ENCODE data around the gene E4F1.
"Not testable (repeated sequence)": the region's sequence is repeated elsewhere in the genome, so short reads cannot be mapped to it uniquely, and the experiment has no call there.

The E4F1 gene

DNA sequence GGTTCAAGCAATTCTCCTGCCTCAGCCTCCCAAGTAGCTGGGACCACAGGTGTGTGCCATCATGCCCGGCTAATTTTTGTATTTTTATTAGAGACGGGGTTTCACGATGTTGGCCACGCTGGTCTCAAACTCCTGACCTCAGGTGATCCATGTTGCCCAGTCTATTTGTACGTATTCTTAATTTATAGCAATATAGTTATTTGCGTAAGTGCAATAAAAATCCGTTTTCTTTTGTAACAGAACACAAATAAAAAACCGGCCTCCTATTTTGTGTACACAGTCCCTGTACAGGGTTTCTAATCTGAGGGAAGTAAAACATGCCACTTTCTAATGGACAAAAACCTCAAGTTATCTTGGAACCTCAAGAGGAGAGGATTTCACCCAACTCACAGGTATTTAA lies 36.9 kb downstream of the E4F1 start:
- no peak overlapping the region for H2BK12ac ChIP-seq (ENCODE audit: low read length in 2 of 2)
- no peak overlapping the region for H3K27ac ChIP-seq (ENCODE audit: low read length, poor library complexity, severe bottlenecking)
- H3K9me3 ChIP-seq (ENCODE audit: control insufficient read depth, low read length) = no peaks in the 10 kb centered on the region
- peaks cover 15% of the 10 kb centered on the region for H3K79me1 ChIP-seq (replicated peaks; ENCODE audit: low read length, poor library complexity, severe bottlenecking)
- no peaks in the 10 kb centered on the region for H3K27me3 ChIP-seq (ENCODE audit: control insufficient read depth in 1 of 2, insufficient read depth in 1 of 2, low read length in 2 of 2)
- H3K4me3 ChIP-seq (ENCODE audit: insufficient read depth in 1 of 2, low read depth in 1 of 2, low read length in 2 of 2) = no peak overlapping the region
- H3K4me1 ChIP-seq (ENCODE audit: control insufficient read depth, insufficient read depth, low read depth, low read length) = peaks cover 1% of the 10 kb centered on the region
- WGBS = 97% methylated on average over 5 of the region's 8 CpGs
- DNase-seq = no peak
- no peak overlapping the region for H2BK120ac ChIP-seq (ENCODE audit: low read depth, low read length)
- H2BK5ac ChIP-seq (ENCODE audit: low read depth, low read length, poor library complexity, severe bottlenecking) = no peak overlapping the region
- H3K4me2 ChIP-seq (ENCODE audit: low read length, poor library complexity, severe bottlenecking) = no peak overlapping the region
- H2AK5ac ChIP-seq (ENCODE audit: low read length, severe bottlenecking) = no peak overlapping the region
- no peak overlapping the region for H3K18ac ChIP-seq (ENCODE audit: low read depth in 1 of 2, low read length in 2 of 2)
- peaks cover 63 to 92% of the 10 kb centered on the region in 2 experiments for H3K36me3 ChIP-seq (ENCODE audit: control insufficient read depth in 1 of 2, insufficient read depth in 2 of 2, low read depth in 1 of 2, low read length in 2 of 2)
- no peak overlapping the region for H3K23ac ChIP-seq (ENCODE audit: low read length in 2 of 2)
- H3K9ac ChIP-seq (ENCODE audit: low read length) = no peak overlapping the region
- H4K8ac ChIP-seq (ENCODE audit: low read length) = no peak overlapping the region
- H3K4ac ChIP-seq (ENCODE audit: low read depth in 1 of 2, low read length in 2 of 2) = no peak overlapping the region
- H2AFZ ChIP-seq (ENCODE audit: low read depth, low read length) = no peak overlapping the region
- no peak overlapping the region for H3K14ac ChIP-seq (ENCODE audit: low read length in 2 of 2)
- H2BK15ac ChIP-seq (ENCODE audit: low read depth, poor library complexity, severe bottlenecking) = no peak overlapping the region
- no peak overlapping the region for H4K91ac ChIP-seq (ENCODE audit: low read length)

DNA sequence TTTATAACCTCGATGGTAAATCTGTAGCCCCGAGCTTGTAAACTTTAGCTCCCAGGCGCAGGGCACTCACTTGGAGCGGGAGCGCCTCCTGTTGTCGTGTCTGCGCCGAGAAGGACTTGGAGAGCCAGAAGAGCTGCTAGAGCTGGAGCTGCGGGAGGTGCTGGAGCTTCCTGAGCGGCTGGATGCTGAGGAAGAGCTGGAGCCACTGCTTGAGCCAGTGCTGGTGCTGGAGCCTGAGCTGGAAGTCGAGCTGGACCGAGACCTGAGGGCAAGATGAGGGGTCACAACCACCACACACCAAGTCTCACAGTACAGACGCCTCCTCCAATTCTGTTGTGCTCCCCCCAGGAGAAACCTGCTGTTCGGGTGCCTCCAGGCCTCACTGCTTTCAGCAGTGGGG lies 39.6 kb downstream of the E4F1 start:
- not testable (repeated sequence) for H3K4me1 ChIP-seq (ENCODE audit: control insufficient read depth, insufficient read depth, low read depth, low read length); H2BK12ac ChIP-seq (ENCODE audit: low read length in 2 of 2); H3K9ac ChIP-seq (ENCODE audit: low read length); H3K4me2 ChIP-seq (ENCODE audit: low read length, poor library complexity, severe bottlenecking); H2AFZ ChIP-seq (ENCODE audit: low read depth, low read length); H2BK15ac ChIP-seq (ENCODE audit: low read depth, poor library complexity, severe bottlenecking); H3K27ac ChIP-seq (ENCODE audit: low read length, poor library complexity, severe bottlenecking); H4K91ac ChIP-seq (ENCODE audit: low read length); H2BK5ac ChIP-seq (ENCODE audit: low read depth, low read length, poor library complexity, severe bottlenecking); DNase-seq; H3K79me1 ChIP-seq (replicated peaks; ENCODE audit: low read length, poor library complexity, severe bottlenecking); H3K4me3 ChIP-seq (ENCODE audit: insufficient read depth in 1 of 2, low read depth in 1 of 2, low read length in 2 of 2); H3K18ac ChIP-seq (ENCODE audit: low read depth in 1 of 2, low read length in 2 of 2); H3K14ac ChIP-seq (ENCODE audit: low read length in 2 of 2); H3K4ac ChIP-seq (ENCODE audit: low read depth in 1 of 2, low read length in 2 of 2); H3K9me3 ChIP-seq (ENCODE audit: control insufficient read depth, low read length); H3K23ac ChIP-seq (ENCODE audit: low read length in 2 of 2); H2AK5ac ChIP-seq (ENCODE audit: low read length, severe bottlenecking); H2BK120ac ChIP-seq (ENCODE audit: low read depth, low read length); H3K27me3 ChIP-seq (ENCODE audit: control insufficient read depth in 1 of 2, insufficient read depth in 1 of 2, low read length in 2 of 2)
- H3K36me3 ChIP-seq (ENCODE audit: control insufficient read depth in 1 of 2, insufficient read depth in 2 of 2, low read depth in 1 of 2, low read length in 2 of 2) = peaks cover 38 to 65% of the 10 kb centered on the region in 2 experiments
- peak overlapping the region; percentile 49 for H4K8ac ChIP-seq (ENCODE audit: low read length)
- 98% methylated on average over 12 of the region's 14 CpGs for whole genome bisulfite sequencing

DNA sequence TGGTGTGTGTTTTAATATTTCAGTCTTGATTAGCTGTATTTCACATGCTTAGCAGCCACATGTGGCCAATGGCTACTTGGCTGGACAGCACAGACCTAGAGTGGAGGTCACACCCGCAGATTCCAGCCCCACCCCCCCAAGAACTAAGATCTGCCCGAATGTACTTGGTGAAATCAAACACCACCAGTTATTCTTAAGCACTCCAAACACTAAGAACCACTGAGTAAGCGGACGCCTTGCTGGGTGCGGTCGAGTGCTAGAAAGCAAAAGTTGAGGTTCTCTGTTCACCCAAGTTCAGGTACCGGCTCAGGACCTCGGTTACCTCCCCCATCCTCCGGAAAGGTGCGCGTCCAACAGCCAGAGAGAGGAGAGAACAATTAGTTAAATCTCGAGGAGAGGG lies 43.5 kb downstream of the E4F1 start:
- H3K27ac ChIP-seq (ENCODE audit: low read length, poor library complexity, severe bottlenecking); H2BK120ac ChIP-seq (ENCODE audit: low read depth, low read length); H3K27me3 ChIP-seq (ENCODE audit: control insufficient read depth in 1 of 2, insufficient read depth in 1 of 2, low read length in 2 of 2); H2BK12ac ChIP-seq (ENCODE audit: low read length in 2 of 2); H2AFZ ChIP-seq (ENCODE audit: low read depth, low read length); H3K18ac ChIP-seq (ENCODE audit: low read depth in 1 of 2, low read length in 2 of 2); H3K23ac ChIP-seq (ENCODE audit: low read length in 2 of 2); H2AK5ac ChIP-seq (ENCODE audit: low read length, severe bottlenecking); H2BK15ac ChIP-seq (ENCODE audit: low read depth, poor library complexity, severe bottlenecking); H3K14ac ChIP-seq (ENCODE audit: low read length in 2 of 2); H4K8ac ChIP-seq (ENCODE audit: low read length); H3K4ac ChIP-seq (ENCODE audit: low read depth in 1 of 2, low read length in 2 of 2); H2BK5ac ChIP-seq (ENCODE audit: low read depth, low read length, poor library complexity, severe bottlenecking); H3K9me3 ChIP-seq (ENCODE audit: control insufficient read depth, low read length); H4K91ac ChIP-seq (ENCODE audit: low read length): not testable (repeated sequence)
- peak overlapping the region; percentile 91 for H3K9ac ChIP-seq (ENCODE audit: low read length)
- 8% methylated on average over 2 of the region's 12 CpGs for WGBS
- H3K4me3 ChIP-seq (ENCODE audit: insufficient read depth in 1 of 2, low read depth in 1 of 2, low read length in 2 of 2) = peak overlapping the region; percentile 46 to 90
- H3K36me3 ChIP-seq (ENCODE audit: control insufficient read depth in 1 of 2, insufficient read depth in 2 of 2, low read depth in 1 of 2, low read length in 2 of 2) = peaks cover 28 to 29% of the 10 kb centered on the region in 2 experiments
- H3K4me1 ChIP-seq (ENCODE audit: control insufficient read depth, insufficient read depth, low read depth, low read length) = peaks cover 19% of the 10 kb centered on the region
- peak overlapping the region; percentile 74 for H3K4me2 ChIP-seq (ENCODE audit: low read length, poor library complexity, severe bottlenecking)
- DNase-seq = peak; percentile 48
- peaks cover 26% of the 10 kb centered on the region for H3K79me1 ChIP-seq (replicated peaks; ENCODE audit: low read length, poor library complexity, severe bottlenecking)

DNA sequence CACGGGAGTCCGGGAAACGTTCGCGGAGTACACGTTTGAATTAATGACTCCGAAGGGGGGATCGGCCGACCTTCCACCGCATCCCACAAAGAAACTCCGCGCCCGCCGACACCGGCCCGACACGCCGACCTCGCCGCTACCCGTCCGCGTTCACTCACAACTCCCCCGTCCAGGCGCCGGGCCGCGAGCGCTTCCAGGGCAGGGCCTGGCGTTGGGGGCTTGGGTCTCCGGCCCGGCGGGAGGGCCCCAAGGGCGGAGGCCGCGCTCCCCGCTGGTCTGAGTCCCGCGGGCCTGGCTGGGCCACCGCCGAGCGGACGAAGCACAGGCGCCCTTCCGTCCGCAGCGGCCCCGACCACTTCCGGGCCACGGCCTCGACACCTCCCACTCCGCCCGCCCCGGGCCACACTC lies 44.1 kb downstream of the E4F1 start:
- H3K27me3 ChIP-seq (ENCODE audit: control insufficient read depth in 1 of 2, insufficient read depth in 1 of 2, low read length in 2 of 2); H2BK15ac ChIP-seq (ENCODE audit: low read depth, poor library complexity, severe bottlenecking); H4K91ac ChIP-seq (ENCODE audit: low read length); DNase-seq; H3K9me3 ChIP-seq (ENCODE audit: control insufficient read depth, low read length); H2BK12ac ChIP-seq (ENCODE audit: low read length in 2 of 2); H3K14ac ChIP-seq (ENCODE audit: low read length in 2 of 2); H2AK5ac ChIP-seq (ENCODE audit: low read length, severe bottlenecking); H3K27ac ChIP-seq (ENCODE audit: low read length, poor library complexity, severe bottlenecking); H3K23ac ChIP-seq (ENCODE audit: low read length in 2 of 2): not testable (repeated sequence)
- peak overlapping the region; percentile 90 for H3K4me3 ChIP-seq (ENCODE audit: insufficient read depth in 1 of 2, low read depth in 1 of 2, low read length in 2 of 2)
- H3K4ac ChIP-seq (ENCODE audit: low read depth in 1 of 2, low read length in 2 of 2) = peak overlapping the region in 1 of 2 experiments; percentile 88
- H3K9ac ChIP-seq (ENCODE audit: low read length) = peak overlapping the region; percentile 91
- peak overlapping the region; percentile 46 for H2BK120ac ChIP-seq (ENCODE audit: low read depth, low read length)
- H3K4me1 ChIP-seq (ENCODE audit: control insufficient read depth, insufficient read depth, low read depth, low read length) = peaks cover 23% of the 10 kb centered on the region
- H3K79me1 ChIP-seq (replicated peaks; ENCODE audit: low read length, poor library complexity, severe bottlenecking) = peaks cover 31% of the 10 kb centered on the region
- peak overlapping the region; percentile 83 for H2AFZ ChIP-seq (ENCODE audit: low read depth, low read length)
- H3K4me2 ChIP-seq (ENCODE audit: low read length, poor library complexity, severe bottlenecking) = peak overlapping the region; percentile 55
- H3K18ac ChIP-seq (ENCODE audit: low read depth in 1 of 2, low read length in 2 of 2) = peak overlapping the region; percentile 91 to 99
- peak overlapping the region; percentile 100 for H2BK5ac ChIP-seq (ENCODE audit: low read depth, low read length, poor library complexity, severe bottlenecking)
- WGBS = 1% methylated on average over 26 of the region's 54 CpGs
- H3K36me3 ChIP-seq (ENCODE audit: control insufficient read depth in 1 of 2, insufficient read depth in 2 of 2, low read depth in 1 of 2, low read length in 2 of 2) = peaks cover 23 to 28% of the 10 kb centered on the region in 2 experiments
- peak overlapping the region; percentile 99 for H4K8ac ChIP-seq (ENCODE audit: low read length)
